IPS DF 6.9 (cell line): ENCODE measurements around the gene PSMD11.
"Not testable (repeated sequence)": the region's sequence is repeated elsewhere in the genome, so short reads cannot be mapped to it uniquely, and the experiment has no call there.

Experiments used
- DNase-seq: peaks from one replicate; pipeline ENCODE4 v3.0.0-alpha.2; 2013; ENCODE audit warnings: low read depth, low spot score
- H3K27ac ChIP-seq: one replicate; pipeline ENCODE4 v1.5.1; 2013; ENCODE audit warnings: low read length, control low read depth
- H3K27me3 ChIP-seq: 2 replicates; pipeline ENCODE4 v1.6.1; 2013; ENCODE audit warnings: mild to moderate bottlenecking, low read length; ENCODE audit not compliant: control insufficient read depth, insufficient read depth
- H3K36me3 ChIP-seq: 2 replicates; pipeline ENCODE4 v1.6.1; 2013; ENCODE audit warnings: low read length; ENCODE audit not compliant: control insufficient read depth, insufficient read depth
- H3K4me1 ChIP-seq: 2 replicates; pipeline ENCODE4 v1.6.1; 2013; ENCODE audit warnings: low read length; ENCODE audit not compliant: control insufficient read depth, insufficient read depth
- H3K4me3 ChIP-seq: 2 replicates; pipeline ENCODE4 v1.5.1; 2013; ENCODE audit warnings: mild to moderate bottlenecking, low read length
- H3K9me3 ChIP-seq: 2 replicates; pipeline ENCODE4 v1.6.1; 2013; ENCODE audit warnings: low read length, inconsistent platforms; ENCODE audit not compliant: control insufficient read depth, insufficient read depth
- WGBS: extraction: QIAGEN DNeasy Blood & Tissue Kit; methylation state at CpG from one replicate; pipeline ENCODE4 v1.1.7; 2013; ENCODE audit warnings: mixed read lengths, missing lambda C conversion rate; ENCODE audit not compliant: insufficient read length, insufficient coverage; 5-methylcytosine and 5-hydroxymethylcytosine counted together

The PSMD11 gene

GRCh38 chr17:32520104-32520701 lies 75.9 kb downstream of the PSMD11 start:
- no peak overlapping the region for H3K27ac ChIP-seq
- peaks cover 7% of the 10 kb centered on the region for H3K4me1 ChIP-seq
- H3K27me3 ChIP-seq = no peaks in the 10 kb centered on the region
- no CpG with 5 or more reads among the region's 17 CpGs for WGBS
- H3K4me3 ChIP-seq = no peak overlapping the region
- DNase-seq = no peak
- no peaks in the 10 kb centered on the region for H3K9me3 ChIP-seq
- H3K36me3 ChIP-seq = no peaks in the 10 kb centered on the region

- no peak for DNase-seq
- Histone ChIP-seq H3K27me3 (no peaks in the 10 kb centered on the region), H3K4me1 (peaks cover 7% of the 10 kb centered on the region), H3K27ac (no peak overlapping the region), H3K4me3 (no peak overlapping the region), H3K36me3 (no peaks in the 10 kb centered on the region), H3K9me3 (no peaks in the 10 kb centered on the region)
- WGBS = no CpG with 5 or more reads among the region's 9 CpGs
These were observed 76.6 kb downstream of the PSMD11 start for GRCh38 chr17:32520737-32521404.

GRCh38 chr17:32523017-32523680 lies 78.8 kb downstream of the PSMD11 start:
- H3K4me1 ChIP-seq = peaks cover 7% of the 10 kb centered on the region
- H3K36me3 ChIP-seq = no peaks in the 10 kb centered on the region
- no CpG with 5 or more reads among the region's 11 CpGs for WGBS
- H3K27me3 ChIP-seq = no peaks in the 10 kb centered on the region
- no peaks in the 10 kb centered on the region for H3K9me3 ChIP-seq
- H3K4me3 ChIP-seq = no peak overlapping the region
- DNase-seq = no peak
- H3K27ac ChIP-seq = no peak overlapping the region

- Histone ChIP-seq H3K4me1 (peaks cover 7% of the 10 kb centered on the region), H3K27me3 (no peaks in the 10 kb centered on the region), H3K4me3 (no peak overlapping the region), H3K36me3 (no peaks in the 10 kb centered on the region), H3K9me3 (no peaks in the 10 kb centered on the region), H3K27ac (no peak overlapping the region)
- no CpG with 5 or more reads among the region's 12 CpGs for WGBS
- no peak for DNase-seq
These were observed 79.7 kb downstream of the PSMD11 start for GRCh38 chr17:32523827-32524552.

GRCh38 chr17:32524553-32524880 lies 80.2 kb downstream of the PSMD11 start:
- H3K4me1 ChIP-seq, DNase-seq, H3K4me3 ChIP-seq, H3K27ac ChIP-seq, H3K27me3 ChIP-seq, H3K36me3 ChIP-seq, H3K9me3 ChIP-seq: not testable (repeated sequence)
- no CpG with 5 or more reads among the region's 6 CpGs for WGBS

GRCh38 chr17:32525122-32525521 lies 80.8 kb downstream of the PSMD11 start:
- Histone ChIP-seq H3K27me3 (no peaks in the 10 kb centered on the region), H3K4me1 (peaks cover 6% of the 10 kb centered on the region)
- no peak for DNase-seq

GRCh38 chr17:32527146-32527545 lies 82.8 kb downstream of the PSMD11 start:
- H3K27ac ChIP-seq = no peak overlapping the region
- WGBS = no CpG with 5 or more reads among the region's 4 CpGs
- no peaks in the 10 kb centered on the region for H3K36me3 ChIP-seq

More at GRCh38 chr17:32525122-32525521, 80.8 kb downstream of the PSMD11 start:
- no peaks in the 10 kb centered on the region for H3K9me3 ChIP-seq
- H3K27ac ChIP-seq = no peak overlapping the region
- H3K4me3 ChIP-seq = no peak overlapping the region
- no CpG with 5 or more reads among the region's 4 CpGs for WGBS
- H3K36me3 ChIP-seq = no peaks in the 10 kb centered on the region

GRCh38 chr17:32528825-32529224 lies 84.5 kb downstream of the PSMD11 start:
- Histone ChIP-seq H3K27ac (no peak overlapping the region), H3K9me3 (no peaks in the 10 kb centered on the region), H3K4me3 (no peak overlapping the region), H3K27me3 (no peaks in the 10 kb centered on the region), H3K36me3 (no peaks in the 10 kb centered on the region), H3K4me1 (no peaks in the 10 kb centered on the region)
- no CpG with 5 or more reads among the region's 7 CpGs for WGBS
- no peak for DNase-seq

More at GRCh38 chr17:32527146-32527545, 82.8 kb downstream of the PSMD11 start:
- peaks cover 3% of the 10 kb centered on the region for H3K4me1 ChIP-seq
- H3K4me3 ChIP-seq = no peak overlapping the region
- no peaks in the 10 kb centered on the region for H3K9me3 ChIP-seq
- no peaks in the 10 kb centered on the region for H3K27me3 ChIP-seq
- DNase-seq = no peak

GRCh38 chr17:32529604-32530003 lies 85.3 kb downstream of the PSMD11 start:
- Histone ChIP-seq H3K36me3 (no peaks in the 10 kb centered on the region), H3K4me1 (no peaks in the 10 kb centered on the region), H3K27ac (no peak overlapping the region), H3K27me3 (no peaks in the 10 kb centered on the region), H3K4me3 (no peak overlapping the region), H3K9me3 (no peaks in the 10 kb centered on the region)
- DNase-seq = no peak
- no CpG with 5 or more reads among the region's 10 CpGs for WGBS
